SK-N-SH treated with all-trans-retinoic acid at 6 μM for 48 hours (cell line): ENCODE data around the gene PACS1.
A peak's percentile ranks its signal among the peaks of the same experiment; 100 is the strongest.

Experiments
- ATAC-seq: fragments of 200-7000 bp; cut with Tn5 transposase; 3 replicates; pipeline ENCODE4 v1.9.1; 2020; ENCODE audit warnings: mild to moderate bottlenecking, moderate library complexity
- ARNTL ChIP-seq: fragments of 450-650 bp; formaldehyde crosslinking; IDR thresholded peaks from 2 replicates; pipeline ENCODE4 v1.5.0; 2020; ENCODE audit warnings: low read depth, mild to moderate bottlenecking, moderate library complexity, borderline replicate concordance
- BACH2 ChIP-seq: fragments of 250-450 bp; sonication (Bioruptor Pico); IDR thresholded peaks from 2 replicates; pipeline ENCODE4 v1.9.0; 2021; ENCODE audit warnings: mild to moderate bottlenecking, borderline replicate concordance
- CREB5 ChIP-seq: fragments of 250-450 bp; sonication (Bioruptor Pico); IDR thresholded peaks from 2 replicates; pipeline ENCODE4 v1.5.1; 2020; ENCODE audit warnings: low read depth, mild to moderate bottlenecking, moderate library complexity
- CSDC2 ChIP-seq: fragments of 250-450 bp; sonication (Bioruptor Pico); IDR thresholded peaks from 2 replicates; pipeline ENCODE4 v1.5.0; 2020; ENCODE audit warnings: mild to moderate bottlenecking, moderate library complexity
- CSRNP3 ChIP-seq: fragments of 250-450 bp; sonication (Bioruptor Pico); IDR thresholded peaks from 2 replicates; pipeline ENCODE4 v1.5.1; 2021; ENCODE audit warnings: mild to moderate bottlenecking, moderate library complexity
- ESRRG ChIP-seq: fragments of 250-450 bp; sonication (Bioruptor Pico); IDR thresholded peaks from 2 replicates; pipeline ENCODE4 v1.6.1; 2021; ENCODE audit warnings: mild to moderate bottlenecking
- GLIS3 ChIP-seq: fragments of 250-450 bp; sonication (Bioruptor Pico); IDR thresholded peaks from 2 replicates; pipeline ENCODE4 v1.5.0; 2020; ENCODE audit warnings: mild to moderate bottlenecking, moderate library complexity
- ISL1 ChIP-seq: fragments of 250-450 bp; sonication (Bioruptor Pico); IDR thresholded peaks from 2 replicates; pipeline ENCODE4 v2.1.2; 2022; ENCODE audit warnings: mild to moderate bottlenecking, moderate library complexity
- OSR1 ChIP-seq: fragments of 250-450 bp; sonication (Bioruptor Pico); IDR thresholded peaks from 2 replicates; pipeline ENCODE4 v1.8.0; 2022; ENCODE audit warnings: moderate library complexity, mild to moderate bottlenecking, inconsistent platforms
- PATZ1 ChIP-seq: fragments of 250-450 bp; sonication (Bioruptor Pico); IDR thresholded peaks from 2 replicates; pipeline ENCODE4 v1.8.0; 2020; ENCODE audit warnings: mild to moderate bottlenecking, moderate library complexity, borderline replicate concordance
- PPARA ChIP-seq: fragments of 250-450 bp; sonication (Bioruptor Pico); IDR thresholded peaks from 2 replicates; pipeline ENCODE4 v1.5.0; 2020; ENCODE audit warnings: mild to moderate bottlenecking, borderline replicate concordance
- RARB ChIP-seq: fragments of 250-450 bp; sonication (Bioruptor Pico); IDR thresholded peaks from 2 replicates; pipeline ENCODE4 v1.8.0; 2021; ENCODE audit warnings: mild to moderate bottlenecking, moderate library complexity
- SNAI2 ChIP-seq: fragments of 250-450 bp; sonication (Bioruptor Pico); IDR thresholded peaks from 2 replicates; pipeline ENCODE4 v1.5.0; 2020; ENCODE audit warnings: mild to moderate bottlenecking, moderate library complexity
- TCF4 ChIP-seq: fragments of 250-450 bp; sonication (Bioruptor Pico); IDR thresholded peaks from 2 replicates; pipeline ENCODE4 v1.8.0; 2021; ENCODE audit warnings: mild to moderate bottlenecking, moderate library complexity, borderline replicate concordance
- TOX ChIP-seq: fragments of 250-450 bp; sonication (Bioruptor Pico); IDR thresholded peaks from 2 replicates; pipeline ENCODE4 v1.8.0; 2021; ENCODE audit warnings: mild to moderate bottlenecking, moderate library complexity, borderline replicate concordance
- TSHZ2 ChIP-seq: fragments of 250-450 bp; sonication (Bioruptor Pico); IDR thresholded peaks from 2 replicates; pipeline ENCODE4 v1.5.0; 2020; ENCODE audit warnings: mild to moderate bottlenecking, moderate library complexity
- ZC3H10 ChIP-seq: fragments of 250-450 bp; sonication (Bioruptor Pico); IDR thresholded peaks from 2 replicates; pipeline ENCODE4 v1.5.1; 2021; ENCODE audit warnings: mild to moderate bottlenecking, moderate library complexity
- ZFP3 ChIP-seq: fragments of 250-450 bp; sonication (Bioruptor Pico); IDR thresholded peaks from 2 replicates; pipeline ENCODE4 v1.5.0; 2020; ENCODE audit warnings: mild to moderate bottlenecking, moderate library complexity
- ZFP30 ChIP-seq: fragments of 450-650 bp; formaldehyde crosslinking; IDR thresholded peaks from 2 replicates; pipeline ENCODE4 v1.5.0; 2022; ENCODE audit warnings: mild to moderate bottlenecking, moderate library complexity
- ZNF565 ChIP-seq: fragments of 450-650 bp; formaldehyde crosslinking; conservative IDR thresholded peaks from 2 replicates; pipeline ENCODE4 v1.5.0; 2020; ENCODE audit warnings: low read depth, mild to moderate bottlenecking, moderate library complexity
- ZNF70 ChIP-seq: fragments of 450-650 bp; formaldehyde crosslinking; IDR thresholded peaks from 2 replicates; pipeline ENCODE4 v1.5.0; 2020; ENCODE audit warnings: mild to moderate bottlenecking, moderate library complexity
- ZNF8 ChIP-seq: fragments of 450-650 bp; formaldehyde crosslinking; IDR thresholded peaks from 2 replicates; pipeline ENCODE4 v1.5.0; 2020; ENCODE audit warnings: mild to moderate bottlenecking, moderate library complexity

PACS1 gene

GRCh38 chr11:66268244-66268951 lies 198.3 kb downstream of the PACS1 start, which contains the start of gene RAB1B:
RAB1B (plus strand) TSS chr11:66268639; CDS start chr11:66268680, 41 bp downstream.
- peak; percentile 82 for ATAC-seq
- TF ChIP-seq BACH2 (CRISPR knock-in tag), result no peak
- TF ChIP-seq ESRRG, result no peak
- TF ChIP-seq ZNF8 (CRISPR knock-in tag), result no peak
- no peak for TF ChIP-seq TSHZ2 (CRISPR knock-in tag)
- no peak for TF ChIP-seq TOX
- no peak for TF ChIP-seq ZFP30
- TF ChIP-seq ZC3H10, result no peak
- TF ChIP-seq CREB5 (CRISPR knock-in tag), result no peak
- no peak for TF ChIP-seq PATZ1 (CRISPR knock-in tag)
- TF ChIP-seq RARB (CRISPR knock-in tag), result no peak
- TF ChIP-seq SNAI2, result no peak
- TF ChIP-seq OSR1 (CRISPR knock-in tag), result no peak
- TF ChIP-seq ZNF70 (CRISPR knock-in tag), result no peak
- TF ChIP-seq CSDC2 (CRISPR knock-in tag), result no peak
- TF ChIP-seq ZFP3 (CRISPR knock-in tag), result no peak
- no peak for TF ChIP-seq PPARA
- no peak for TF ChIP-seq CSRNP3 (CRISPR knock-in tag)
- TF ChIP-seq TCF4 (CRISPR knock-in tag), result no peak
- TF ChIP-seq GLIS3, result no peak
- TF ChIP-seq ZNF565, result no peak

GRCh38 chr11:66268952-66269905 lies 199.2 kb downstream of the PACS1 start:
- ATAC-seq, result 0 out of 3 replicates have a peak, but pooled peaks have one; percentile 1
- TF ChIP-seq CSDC2 (CRISPR knock-in tag) (no peak), TOX (no peak), ARNTL (CRISPR knock-in tag) (no peak), OSR1 (CRISPR knock-in tag) (no peak), ZC3H10 (no peak), BACH2 (CRISPR knock-in tag) (no peak), CREB5 (CRISPR knock-in tag) (no peak), CSRNP3 (CRISPR knock-in tag) (no peak), TCF4 (CRISPR knock-in tag) (no peak), ZNF70 (CRISPR knock-in tag) (no peak), ZNF8 (CRISPR knock-in tag) (no peak), TSHZ2 (CRISPR knock-in tag) (no peak), ISL1 (CRISPR knock-in tag) (no peak), RARB (CRISPR knock-in tag) (no peak), GLIS3 (no peak; the same call in 1 of the 2 replicates), ZFP3 (CRISPR knock-in tag) (no peak), SNAI2 (no peak)
